Measurements from ENCODE around the gene FBXL14. TPM values are rescaled to one million over a fixed set of nuclear protein-coding genes. Genes with fewer than 3 reads are reported as not detected.

FBXL14 gene
- total and polyA plus RNA-seq, 9 of the 15 experiments (the other 6 are each of a cell fraction or from before 2014, with no cell fraction given): 0.13 to 9.8 (median 3.3) TPM

- TF ChIP-seq HES1 (IDR thresholded peaks at IDR 0.05; ENCODE audit: low read depth): no peak
- TF ChIP-seq MXD1 (CRISPR knock-in tag; IDR thresholded peaks at IDR 0.05; ENCODE audit: borderline replicate concordance, poor library complexity, severe bottlenecking): no peak
- no peak for TF ChIP-seq TARDBP (IDR thresholded peaks at IDR 0.05)
- 0 out of 2 replicates have a peak, but pooled peaks have one; percentile 3 for TF ChIP-seq RAD51 (IDR thresholded peaks at IDR 0.05; ENCODE audit: borderline replicate concordance, low read depth)
Measured at GRCh38 chr12:1595026-1595561, 713 bp upstream of the FBXL14 start (continued).

GRCh38 chr12:1594006-1594260 is 448 bp downstream of the FBXL14 start:
- H3K9ac ChIP-seq (ENCODE audit: insufficient read depth in 1 of 2, low read depth in 2 of 2, low read length in 2 of 2): peak overlapping the region; percentile 35 to 89; a peak in 3 of 4 replicates
- no peaks in the 10 kb centered on the region for H3K9me3 ChIP-seq (replicated peaks; ENCODE audit: control insufficient read depth, insufficient read depth, low read depth, low read length)
- no TSS peak for BruUV-seq (replicated peaks)
- peaks cover 10% of the 10 kb centered on the region; the same call in 1 of the 3 replicates for H3K36me3 ChIP-seq (ENCODE audit: control insufficient read depth, insufficient read depth, low read length)
- peak overlapping the region; percentile 63; the same call in 2 of the 3 replicates for H3K27ac ChIP-seq (ENCODE audit: extremely low read depth, low read depth, low read length)
- ATAC-seq: peak; percentile 63
- H3K27me3 ChIP-seq (ENCODE audit: control insufficient read depth in 2 of 2, insufficient read depth in 2 of 2, low read length in 2 of 2): no peaks in the 10 kb centered on the region
- H3K4me1 ChIP-seq (replicated peaks in 1 of 2; ENCODE audit: control insufficient read depth in 2 of 2, insufficient read depth in 2 of 2, low read length in 2 of 2): peaks cover 26 to 42% of the 10 kb centered on the region in 2 experiments; a peak in 4 of 5 replicates
- peak overlapping the region; percentile 81 for H3K4me2 ChIP-seq (ENCODE audit: insufficient read depth, low read length)
- H3K4me3 ChIP-seq: peak overlapping the region; percentile 62
- H4K20me1 ChIP-seq (replicated peaks; ENCODE audit: control insufficient read depth, insufficient read depth, low read length): peaks cover 12% of the 10 kb centered on the region
- no peak for FAIRE-seq
- intact Hi-C loops (cut with micrococcal nuclease): no loop called here
- POLR2A ChIA-PET: interaction anchor here (0.7 to 1.8 kb wide), 4 partner anchors 8 to 300 kb away, joined by 3 to 5 read pairs (median 4); no protein-coding TSS in a partner anchor
- H3K79me2 ChIP-seq (ENCODE audit: control insufficient read depth, insufficient read depth, low read length): peaks cover 58% of the 10 kb centered on the region
- CTCF ChIA-PET (ENCODE audit: low intra/inter-chr PET ratio): interaction anchor here (0.7 kb wide), 1 partner anchor 11 kb away, joined by 3 read pairs; no protein-coding TSS in a partner anchor
- in situ Hi-C loops (cut with MboI): loop anchor here (5.0 to 25.0 kb wide), 3 partner anchors 307 to 1032 kb away; no protein-coding TSS in a partner anchor
- no peaks in the 10 kb centered on the region for H3K9me1 ChIP-seq (ENCODE audit: control insufficient read depth, insufficient read depth, low read length)
- DNase-seq (ENCODE audit: extremely low read depth in 1 of 4, low spot score in 3 of 4): no peak
- 0 out of 2 replicates have a peak overlapping the region, but pooled peaks have one; percentile 45 for H2AFZ ChIP-seq (ENCODE audit: low read depth, low read length)
- 0% methylated on average over 2 of the region's 34 CpGs for WGBS (ENCODE audit: insufficient coverage, low coverage, missing lambda C conversion rate)
- TF ChIP-seq ZNF518B (CRISPR knock-in tag; IDR thresholded peaks at IDR 0.05) (no peak), RB1 (IDR thresholded peaks at IDR 0.05; ENCODE audit: low read depth) (0 out of 2 replicates have a peak, but pooled peaks have one; percentile 38), UBTF (IDR thresholded peaks at IDR 0.05; ENCODE audit: borderline replicate concordance in 1 of 2, low read depth in 2 of 2, low read length in 2 of 2) (0 out of 4 replicates have a peak, but pooled peaks of 1 of the 2 experiments have one; percentile 10), NONO (IDR thresholded peaks at IDR 0.05; ENCODE audit: low read depth in 2 of 2, low read length in 1 of 2) (peak in 1 of 2 experiments; percentile 40; a peak in 1 of 4 replicates), SRSF3 (IDR thresholded peaks at IDR 0.05; ENCODE audit: insufficient read depth, low read length) (no peak), PHF8 (IDR thresholded peaks at IDR 0.05; ENCODE audit: borderline replicate concordance, low read length) (peak; percentile 3; the same call in 1 of the 2 replicates)
